GM19463 (cell line): ENCODE measurements around the gene PCGF3.
"Not testable (repeated sequence)": the region's sequence is repeated elsewhere in the genome, so short reads cannot be mapped to it uniquely, and the experiment has no call there.

Source experiments
- ATAC-seq: cut with Tn5 transposase; IDR thresholded peaks from one replicate; pipeline ENCODE4 v1.9.1; 2021; ENCODE audit warnings: mild to moderate bottlenecking, moderate library complexity; ENCODE audit not compliant: unreplicated experiment

PCGF3 gene

DNA sequence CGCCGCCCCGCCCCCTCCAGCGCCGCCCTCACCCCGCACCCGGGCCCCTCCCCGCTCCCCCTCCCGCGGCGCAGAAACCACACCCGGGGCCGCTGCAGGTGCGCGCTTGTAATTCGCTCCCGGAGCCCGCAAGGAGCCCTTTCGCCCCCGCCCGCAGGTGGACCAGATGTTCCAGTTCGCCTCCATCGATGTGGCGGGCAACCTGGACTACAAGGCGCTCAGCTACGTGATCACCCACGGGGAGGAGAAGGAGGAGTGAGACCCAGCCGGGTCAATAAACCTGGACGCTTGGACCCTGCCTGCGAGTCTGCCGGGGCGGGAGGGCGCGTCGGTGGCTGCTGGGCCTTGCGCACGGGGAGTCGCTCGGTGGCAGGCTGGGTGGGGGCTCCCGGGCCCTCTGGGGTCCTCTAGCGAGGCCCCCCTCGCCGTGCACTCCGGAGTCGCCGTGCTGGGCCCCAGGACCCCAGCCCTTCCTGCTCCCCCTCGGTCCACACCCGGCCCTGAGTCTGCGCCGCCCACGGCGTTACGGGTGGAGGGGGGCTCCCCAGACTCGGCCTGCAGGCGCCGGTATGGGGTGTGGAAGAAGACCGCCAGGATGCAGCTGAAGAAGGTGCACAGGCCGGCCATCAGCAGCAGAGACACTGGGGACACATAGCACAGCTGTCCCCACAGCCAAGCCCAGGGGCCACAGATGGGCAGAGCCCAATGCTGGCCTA is 23.7 kb upstream of the PCGF3 start:
- no peak for ATAC-seq

DNA sequence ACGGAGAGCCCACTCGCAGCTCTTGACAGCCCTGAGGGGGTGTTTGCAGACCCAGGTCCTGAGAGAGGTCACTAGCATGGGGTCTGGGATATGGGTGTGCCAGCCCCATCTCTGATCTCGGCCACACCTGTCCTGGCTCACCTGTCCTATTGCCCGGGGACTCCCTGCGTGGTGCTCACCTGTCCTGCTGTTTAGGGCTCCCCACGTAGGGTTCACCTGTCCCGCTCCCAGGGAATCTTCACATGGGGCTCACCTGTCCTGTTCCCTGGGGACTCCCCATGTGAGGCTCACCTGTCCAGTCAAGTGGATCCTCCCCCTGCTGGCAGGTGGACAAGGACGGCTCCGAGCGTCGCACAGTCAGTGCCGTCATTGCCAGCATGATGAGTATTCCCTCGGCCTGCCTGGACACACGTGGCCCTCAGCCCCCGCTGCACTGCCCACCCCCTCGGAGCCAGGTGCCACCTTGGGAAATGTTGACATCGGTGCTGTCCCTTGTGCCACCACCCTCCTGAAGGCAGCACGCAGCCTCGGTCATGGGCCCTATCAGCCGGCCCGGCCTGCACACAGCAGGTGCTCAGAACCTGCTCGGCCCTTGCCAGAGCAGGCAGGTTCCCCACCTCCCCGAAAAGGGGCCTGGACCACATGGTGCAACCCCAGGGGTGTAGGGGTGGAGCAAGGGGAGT is 23.0 kb upstream of the PCGF3 start:
- ATAC-seq = no peak

DNA sequence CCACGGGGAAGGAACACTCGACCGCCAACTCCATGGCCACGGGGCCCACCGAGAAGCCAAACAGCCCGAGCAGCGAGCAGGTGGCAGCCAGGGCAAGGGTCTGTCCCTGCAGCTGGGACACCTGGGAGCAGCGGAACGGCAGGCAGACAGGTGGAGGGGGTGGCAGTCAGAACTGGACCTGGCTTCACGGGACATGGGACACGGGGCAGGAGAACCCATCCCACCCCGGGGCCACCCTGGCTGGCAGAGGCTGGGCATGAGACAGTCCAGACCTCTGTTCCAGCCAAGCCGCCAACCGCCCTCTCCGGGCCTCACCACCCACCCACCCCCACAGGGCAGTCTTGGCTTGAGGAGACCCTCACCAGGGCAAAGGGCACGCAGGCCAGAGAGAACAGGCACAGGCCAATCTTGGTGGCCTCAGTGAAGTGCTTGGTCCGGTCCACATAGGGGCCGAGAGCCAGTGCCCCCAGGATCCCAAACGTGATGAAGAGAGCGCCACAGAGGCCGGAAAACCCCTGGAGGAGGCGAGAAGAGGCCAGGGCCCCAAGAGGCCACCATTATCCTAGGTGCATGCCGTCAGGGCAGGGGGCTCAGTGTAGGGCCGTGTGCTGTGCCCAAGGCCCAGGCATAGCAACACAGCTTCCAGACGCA is 22.3 kb upstream of the PCGF3 start:
- no peak for ATAC-seq

DNA sequence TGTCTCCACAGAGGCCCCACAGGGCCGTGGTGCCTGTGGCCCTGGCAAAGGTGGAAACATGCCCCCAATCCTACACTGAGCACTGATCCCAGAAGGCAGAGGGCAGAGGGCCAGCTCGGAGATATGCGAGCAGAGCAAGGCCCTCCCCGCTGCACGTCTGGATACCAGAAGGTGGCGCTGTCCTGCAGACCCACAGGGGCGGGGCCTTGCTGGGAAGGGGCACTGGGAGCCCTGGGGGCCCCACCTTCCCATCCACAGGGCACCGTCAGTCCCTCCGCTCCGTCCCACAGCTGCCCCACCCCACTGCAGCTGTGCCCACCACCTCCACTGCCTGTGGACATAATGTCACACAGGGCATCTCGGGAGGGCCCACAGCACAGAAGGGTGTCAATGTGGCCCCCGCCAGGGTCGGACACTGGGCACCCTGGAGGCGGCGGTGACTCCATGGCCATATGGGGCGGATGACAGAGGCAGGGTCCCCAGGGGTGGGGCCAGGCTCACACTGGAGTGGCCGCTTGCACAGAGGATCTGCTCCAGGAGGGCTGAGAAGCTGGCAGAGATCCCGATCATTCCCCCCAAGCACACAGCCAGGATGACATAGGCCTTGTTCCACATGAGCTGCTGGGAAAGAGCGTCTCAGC is 21.5 kb upstream of the PCGF3 start:
- ATAC-seq = no peak

DNA sequence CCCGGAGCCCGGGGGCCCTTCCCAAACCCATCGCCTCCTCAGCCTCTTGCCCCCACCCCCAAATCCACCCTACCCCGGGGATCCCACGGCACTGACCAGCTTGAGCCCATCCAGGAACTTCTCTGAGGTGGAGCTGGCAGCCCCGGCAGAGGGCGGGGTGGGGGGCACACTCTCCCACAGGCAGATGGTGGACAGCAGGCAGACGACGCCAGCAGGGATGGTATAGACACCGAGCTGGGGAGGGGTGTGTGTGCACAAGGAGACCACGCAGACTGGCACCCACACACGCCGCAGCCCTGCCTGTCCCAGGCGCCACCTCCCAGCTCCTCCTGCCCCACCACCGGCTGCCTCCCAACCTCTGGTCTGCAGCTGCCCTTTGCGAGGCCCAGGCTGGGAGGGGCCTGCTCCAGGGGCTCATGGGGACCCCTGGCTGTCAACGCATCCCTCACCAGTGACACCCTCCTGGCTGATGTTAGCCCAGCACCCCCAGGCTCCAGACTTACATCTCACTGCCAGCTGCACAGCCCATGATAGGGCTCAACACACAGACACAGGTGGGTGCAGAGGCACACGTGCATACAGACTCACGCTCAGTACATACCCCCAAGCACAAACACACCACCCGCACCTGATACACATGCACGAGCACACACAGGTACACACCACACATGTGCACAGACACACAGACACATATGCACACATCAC is 20.9 kb upstream of the PCGF3 start:
- ATAC-seq = no peak

DNA sequence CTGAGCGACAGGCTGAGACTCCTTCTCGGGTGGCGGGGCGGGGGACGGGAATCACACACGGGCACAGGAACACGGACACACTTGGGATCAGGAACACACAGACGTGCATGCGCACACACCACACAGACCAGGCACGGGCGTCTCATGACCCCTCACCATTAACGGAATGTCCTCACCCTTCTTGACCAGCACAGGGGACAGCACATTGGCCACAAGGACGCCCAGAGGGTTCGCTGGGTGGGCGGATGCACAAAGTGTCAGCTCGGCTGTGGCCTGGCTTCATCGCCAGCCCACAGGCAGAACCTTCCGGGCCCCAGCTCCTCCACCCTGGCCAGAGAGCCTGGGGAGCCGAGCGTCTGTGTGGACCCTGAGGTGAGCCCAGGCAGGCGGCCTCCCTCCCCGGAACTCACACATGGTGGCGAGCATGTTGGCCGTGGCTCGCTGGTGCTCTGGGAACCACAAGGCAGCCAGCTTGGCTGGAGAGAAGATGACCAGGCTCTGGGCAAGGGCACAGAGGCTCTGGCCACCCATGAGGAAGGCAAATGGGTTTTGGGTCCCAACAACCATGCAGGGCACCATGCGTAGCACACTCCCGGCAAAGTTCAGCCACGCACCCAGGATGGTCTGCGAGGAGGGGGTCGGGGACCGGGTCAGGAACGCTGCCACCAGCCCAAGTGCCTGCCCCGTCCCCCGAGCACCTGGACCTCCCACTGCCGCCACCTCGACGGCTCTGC is 19.8 kb upstream of the PCGF3 start:
- ATAC-seq = no peak

DNA sequence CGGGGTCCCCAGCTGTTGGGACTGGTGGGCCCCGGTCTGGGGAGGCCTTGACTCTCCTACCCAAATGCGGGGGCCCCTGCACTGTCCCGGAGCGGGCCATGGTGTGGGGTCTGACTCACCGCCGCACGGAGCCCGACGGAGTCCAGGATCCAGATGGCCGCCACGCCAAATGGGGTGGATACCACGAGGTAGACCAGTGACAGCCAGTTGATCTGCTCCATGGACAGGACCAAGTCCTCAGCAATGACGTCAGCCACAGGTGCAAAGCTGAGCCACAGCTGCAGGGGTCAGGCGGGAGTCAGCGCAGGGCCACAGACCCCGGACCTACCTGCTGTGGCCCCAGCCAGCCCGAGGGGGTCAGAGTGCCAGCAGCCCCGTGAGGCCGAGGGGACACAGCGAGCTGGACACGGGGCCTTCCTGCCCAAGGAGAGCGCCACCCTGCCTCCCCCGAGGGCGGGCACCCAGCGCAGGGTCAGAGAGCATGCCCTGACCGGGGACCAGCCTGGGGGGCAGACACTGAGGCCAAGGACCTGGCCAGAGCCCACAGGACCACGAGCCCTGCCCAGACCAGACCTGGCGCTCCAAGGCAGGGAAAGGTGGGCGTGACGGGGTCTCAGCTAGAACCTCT is 19.1 kb upstream of the PCGF3 start:
- ATAC-seq = no peak

DNA sequence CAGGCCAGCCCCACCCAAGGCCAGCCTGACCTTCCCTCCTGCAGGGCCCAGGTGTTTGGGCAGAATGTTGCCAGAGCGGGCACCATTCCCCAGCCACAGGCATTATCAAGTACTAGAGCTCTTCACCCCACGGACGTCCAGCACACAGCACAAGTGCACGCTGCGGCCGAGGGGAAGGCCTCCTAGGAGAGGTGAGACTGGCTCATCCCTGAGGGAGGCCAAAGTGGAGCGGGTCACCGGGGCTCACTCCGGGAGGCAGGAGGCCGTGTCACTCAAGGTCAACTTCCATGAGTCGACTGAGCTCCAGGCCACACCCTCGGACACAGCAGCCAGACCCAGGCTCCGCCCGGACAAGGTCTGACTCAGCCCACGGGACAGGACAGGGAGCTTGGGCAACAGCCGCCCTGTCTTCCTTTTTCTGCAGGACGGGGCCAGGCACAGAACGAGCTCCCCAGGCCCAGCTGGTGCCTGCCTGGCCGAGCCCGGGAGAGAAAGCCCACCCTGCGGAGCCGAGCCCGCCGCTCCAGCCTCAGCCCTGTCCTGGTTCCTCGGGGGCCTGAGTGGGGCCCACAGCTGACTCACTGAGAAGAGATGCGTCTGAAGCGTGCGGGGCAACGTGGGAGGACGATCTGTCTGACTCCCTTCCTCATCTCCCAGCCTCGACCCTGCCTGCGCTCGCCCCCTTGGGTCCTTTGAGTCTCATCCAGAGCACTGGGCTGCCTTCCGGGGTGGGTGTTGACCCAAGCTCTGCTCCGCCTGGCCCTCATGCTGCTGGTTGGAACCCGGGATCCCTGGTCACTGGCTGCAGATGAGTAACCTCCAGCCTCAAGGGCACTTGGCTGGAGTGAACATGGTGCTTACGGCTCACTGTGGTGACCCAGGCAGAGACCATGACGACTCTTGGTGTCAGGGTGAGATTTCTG is 18.3 kb upstream of the PCGF3 start:
- no peak for ATAC-seq

DNA sequence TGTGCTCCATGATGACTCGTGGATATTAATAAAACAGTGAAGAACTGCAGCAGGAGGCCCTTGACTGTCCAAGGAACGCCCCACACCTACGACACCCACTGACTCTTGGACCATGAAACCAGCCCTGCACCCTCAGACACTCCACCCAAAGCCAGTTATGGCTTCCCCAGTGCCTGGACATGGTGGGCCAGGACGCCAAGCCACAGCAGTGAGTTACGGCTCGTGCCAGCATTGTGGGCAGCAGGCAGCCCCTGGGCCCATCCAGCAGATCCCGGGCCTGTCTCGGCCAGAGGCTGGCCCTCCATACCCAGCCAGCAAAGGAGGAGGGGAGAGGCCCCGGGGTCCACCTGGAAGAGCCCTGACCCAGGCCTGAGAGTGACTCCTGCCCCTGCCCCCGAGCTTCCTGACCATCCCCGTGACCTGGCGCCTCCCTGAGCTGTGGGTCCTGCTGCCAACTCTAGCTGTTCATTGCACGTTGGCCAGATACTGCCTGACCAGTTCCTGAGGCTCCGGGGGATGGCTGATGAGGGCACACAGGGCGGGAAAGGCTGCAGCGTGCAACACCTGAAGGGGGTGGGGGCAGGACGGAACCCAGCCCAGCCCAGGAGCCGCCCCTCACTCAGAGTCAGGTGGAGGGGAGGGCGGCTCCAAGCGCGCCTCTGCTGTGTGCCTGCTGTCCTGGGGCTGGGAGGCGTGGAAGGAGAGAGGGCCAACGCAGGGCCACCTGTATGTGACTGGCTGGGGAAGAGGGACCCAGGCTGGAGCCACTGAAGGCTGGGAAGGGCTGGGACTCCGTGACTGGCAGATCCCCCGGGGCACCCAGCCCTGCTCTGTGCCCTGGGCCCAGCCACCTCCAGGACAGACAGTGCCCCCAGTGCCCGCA is 17.4 kb upstream of the PCGF3 start:
- ATAC-seq = no peak

DNA sequence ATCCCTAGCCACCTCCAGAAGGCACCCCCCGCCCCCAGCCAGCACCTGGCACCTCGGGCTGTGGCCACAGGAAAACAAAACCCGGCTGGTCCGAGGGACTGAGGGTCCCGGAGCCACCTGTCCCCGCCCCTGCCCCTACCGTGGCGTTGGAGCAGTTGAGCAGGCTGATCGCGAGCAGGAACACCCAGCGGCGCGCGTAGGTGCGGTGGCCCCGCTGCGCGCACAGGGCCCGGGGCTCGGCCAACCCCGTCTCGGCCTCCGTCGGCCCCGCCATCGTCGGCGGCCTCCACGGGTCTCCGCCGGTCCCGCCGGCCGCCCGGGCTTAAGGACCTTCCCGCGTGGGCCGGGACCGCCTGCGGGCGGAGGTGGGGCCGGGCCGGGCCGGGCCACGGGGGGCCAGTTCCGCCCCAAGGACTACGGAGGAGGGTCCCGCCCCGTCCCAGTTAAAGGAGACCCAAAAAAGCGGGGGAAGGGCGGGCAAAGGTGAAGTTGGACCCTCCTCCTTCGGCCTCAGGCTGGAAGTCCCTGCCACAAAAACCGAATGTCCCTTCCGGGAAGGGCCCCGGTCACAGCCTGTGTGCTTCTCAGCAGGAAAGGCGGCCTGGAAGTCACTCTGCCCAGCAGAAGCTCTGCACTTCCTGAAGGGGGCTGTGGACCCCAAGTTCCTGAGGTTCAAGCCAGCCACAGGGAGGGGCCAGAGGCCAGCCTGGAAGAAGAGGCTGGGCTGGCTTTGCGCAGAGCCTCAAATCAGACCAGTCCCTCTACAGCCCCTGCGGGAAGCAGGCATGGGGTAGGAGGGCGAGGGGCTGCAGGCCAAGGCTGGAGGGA is 16.6 kb upstream of the PCGF3 start, which contains the start of gene SLC49A3:
SLC49A3 (minus strand) TSS at position 298 of the 828 bp plus-strand sequence; CDS start at position 274, 24 bp downstream.
- ATAC-seq = peak; percentile 38

DNA sequence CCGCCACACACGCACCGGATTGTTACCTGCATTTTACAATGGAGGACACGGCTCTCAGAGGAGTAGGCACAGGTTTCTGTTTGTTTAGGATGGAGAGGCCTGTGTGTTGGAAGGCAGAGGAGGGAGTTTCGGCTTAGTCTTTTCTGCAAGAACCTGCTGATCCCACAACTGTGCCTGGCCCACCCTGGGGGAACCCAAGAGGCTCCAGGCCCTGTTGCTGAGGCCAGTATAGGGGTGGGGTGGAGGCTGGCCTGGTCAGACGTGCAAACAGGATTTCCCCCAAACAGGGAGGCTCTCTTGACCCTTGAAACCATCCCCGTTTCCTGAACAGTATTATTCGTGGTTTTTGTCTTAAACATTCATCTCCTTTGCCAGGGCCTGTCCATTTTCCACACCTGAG is 15.9 kb upstream of the PCGF3 start:
- no peak for ATAC-seq

DNA sequence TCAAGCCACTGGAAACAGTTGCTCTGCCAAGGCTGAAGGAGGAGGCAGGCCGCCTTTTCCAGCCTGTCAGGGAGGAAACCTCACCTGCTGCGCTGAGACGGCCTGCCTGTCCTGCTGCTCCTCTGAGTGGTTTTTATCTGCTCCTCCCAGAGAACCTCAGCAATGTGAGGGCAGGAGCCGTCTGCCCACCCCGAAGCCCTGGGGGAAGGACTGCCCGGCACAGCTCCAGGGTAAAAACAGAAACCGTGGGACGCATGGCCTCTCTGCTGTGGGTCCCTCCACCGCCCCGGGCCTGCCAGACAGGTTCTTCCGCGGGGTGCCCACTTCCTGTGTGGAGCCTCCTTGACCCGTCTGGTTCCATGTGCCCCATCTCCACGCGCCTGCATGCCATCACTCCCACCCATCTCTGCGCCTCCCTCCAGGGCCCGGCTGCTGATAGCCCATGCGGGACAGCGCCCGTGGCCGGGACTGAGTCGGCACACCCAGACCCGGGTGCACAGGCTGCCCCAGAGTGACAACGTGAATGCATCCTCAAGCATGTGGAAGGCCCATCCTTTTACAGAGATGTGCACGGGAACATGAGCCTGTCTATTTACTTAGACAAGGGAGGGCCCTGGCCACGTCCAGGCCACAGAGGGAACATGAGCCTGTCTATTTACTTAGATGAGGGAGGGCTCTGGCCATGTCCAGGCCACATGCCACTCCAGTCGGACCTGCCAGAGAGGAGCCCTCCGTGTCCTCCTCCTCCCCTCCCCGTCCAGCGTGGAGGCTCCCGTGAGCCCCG is 12.7 kb upstream of the PCGF3 start:
- no peak for ATAC-seq

DNA sequence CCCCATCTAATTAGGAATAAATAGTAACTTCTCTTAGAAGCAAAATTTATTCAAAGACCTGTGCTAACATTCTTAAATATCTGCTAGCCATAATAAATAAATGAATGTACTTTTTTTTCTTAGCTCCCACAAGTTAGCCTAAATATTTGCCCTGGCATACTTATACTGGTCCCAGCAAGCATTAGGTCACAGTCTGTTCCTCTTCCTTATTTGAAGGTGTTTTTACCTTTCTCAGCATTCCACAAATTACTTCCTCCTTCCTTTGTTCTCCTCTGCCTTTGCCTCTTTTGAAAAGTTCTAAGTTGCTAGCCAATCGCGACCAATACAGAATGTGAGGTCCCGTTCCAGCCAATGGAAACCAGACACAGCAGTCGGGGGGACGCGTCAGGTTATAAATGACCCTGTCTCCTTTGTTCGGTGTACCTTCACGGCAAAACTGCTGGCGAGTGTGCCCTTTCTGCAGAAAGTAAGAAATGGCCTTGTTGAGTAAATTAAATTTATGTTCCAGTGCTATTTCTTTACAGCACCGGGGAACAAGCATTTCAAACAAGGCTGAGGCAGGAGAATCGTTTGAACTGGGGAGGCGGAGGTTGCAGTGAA is 11.2 kb upstream of the PCGF3 start:
- not testable (repeated sequence) for ATAC-seq

DNA sequence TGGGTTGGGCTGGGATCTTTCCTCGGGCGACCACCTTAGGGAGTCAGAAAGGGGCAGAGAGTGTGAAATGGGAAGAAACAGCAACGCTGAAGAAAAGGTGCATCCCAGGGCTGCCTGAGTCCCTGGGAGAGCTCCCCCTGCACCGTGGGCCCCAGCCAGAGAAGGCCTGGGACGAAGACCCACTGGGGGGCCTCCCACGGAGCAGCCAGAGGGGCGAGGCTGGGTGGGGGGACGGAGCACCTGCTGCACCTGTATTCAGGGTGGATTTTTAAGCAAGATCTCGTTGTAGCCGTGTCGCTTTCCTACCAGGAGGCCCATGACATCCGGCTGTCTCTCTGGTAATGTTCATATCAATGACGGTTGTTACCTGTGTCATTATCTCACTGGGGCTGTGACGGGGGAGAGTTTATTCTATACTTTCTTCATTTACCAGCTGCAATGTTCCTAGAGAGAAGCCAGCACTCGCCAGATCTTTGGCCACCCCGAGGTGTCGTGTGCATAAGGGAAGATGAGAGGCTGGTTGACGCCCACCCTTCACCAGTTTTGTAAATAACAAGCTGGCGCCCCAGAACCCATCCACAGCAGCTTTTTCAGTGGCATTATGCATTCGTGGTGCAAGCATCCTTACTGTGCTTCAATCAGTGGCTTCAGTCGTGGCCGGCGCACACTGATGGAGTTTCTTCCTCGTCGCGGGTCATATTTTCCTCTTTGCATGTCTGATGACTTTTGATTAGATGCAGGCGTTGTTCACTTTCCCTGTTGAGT is 5.6 kb upstream of the PCGF3 start:
- no peak for ATAC-seq
